Endothelial cell (in vitro differentiated cells): ENCODE results near the gene MOSPD2. TPM values are rescaled to one million over a fixed set of nuclear protein-coding genes. Genes with fewer than 3 reads are reported as not detected.

Source experiments
- DNase-seq: peaks from one replicate; pipeline ENCODE4 v3.0.0; 2021; ENCODE audit warnings: low spot score
- H3K27ac Mint-ChIP-seq: one replicate; pipeline ENCODE4 v1.8.0; 2021; ENCODE audit warnings: mixed read lengths, inconsistent platforms; ENCODE audit not compliant: unreplicated experiment
- H3K27me3 Mint-ChIP-seq: one replicate; pipeline ENCODE4 v1.8.0; 2021; ENCODE audit warnings: mild to moderate bottlenecking, moderate library complexity, mixed read lengths, inconsistent platforms; ENCODE audit not compliant: unreplicated experiment
- H3K36me3 Mint-ChIP-seq: one replicate; pipeline ENCODE4 v1.8.0; 2021; ENCODE audit warnings: mild to moderate bottlenecking, low read depth, mixed read lengths, inconsistent platforms; ENCODE audit not compliant: unreplicated experiment
- H3K4me1 Mint-ChIP-seq: one replicate; pipeline ENCODE4 v1.8.0; 2021; ENCODE audit warnings: mild to moderate bottlenecking, mixed read lengths, inconsistent platforms; ENCODE audit not compliant: unreplicated experiment
- H3K4me3 Mint-ChIP-seq: one replicate; pipeline ENCODE4 v1.8.0; 2021; ENCODE audit warnings: mild to moderate bottlenecking, mixed read lengths, inconsistent platforms; ENCODE audit not compliant: unreplicated experiment
- H3K9me3 Mint-ChIP-seq: one replicate; pipeline ENCODE4 v1.8.0; 2021; ENCODE audit warnings: mixed read lengths, inconsistent platforms; ENCODE audit not compliant: unreplicated experiment
- CTCF ChIP-seq: fragments of 200-600 bp; sonication (generic); IDR thresholded peaks from one replicate; pipeline ENCODE4 v1.5.0; 2021; ENCODE audit warnings: antibody characterized with exemption; ENCODE audit not compliant: unreplicated experiment
- total RNA-seq: library from RNA; stranded (reverse); fragmentation: NEBNext Ultra II Directional; extraction: Animal tissue kit (Norgen Biotek cat#: 25700); gene quantifications from one replicate; pipeline ENCODE4 v1.2.1, GENCODE V29; 2021; ENCODE audit not compliant: unreplicated experiment

MOSPD2 gene
- total RNA-seq, 1 donor from 2014 or later: 10.0 TPM

GRCh38 chrX:14926471-14926870 lies 53.2 kb downstream of the MOSPD2 start:
- peaks cover 2% of the 10 kb centered on the region for H3K27me3 Mint-ChIP-seq
- TF ChIP-seq CTCF: no peak
- H3K36me3 Mint-ChIP-seq: no peaks in the 10 kb centered on the region
- H3K4me3 Mint-ChIP-seq: no peak overlapping the region
- no peaks in the 10 kb centered on the region for H3K9me3 Mint-ChIP-seq
- no peak for DNase-seq
- H3K27ac Mint-ChIP-seq: no peak overlapping the region
- H3K4me1 Mint-ChIP-seq: peaks cover 15% of the 10 kb centered on the region

GRCh38 chrX:14927401-14927800 lies 54.2 kb downstream of the MOSPD2 start:
- no peak for TF ChIP-seq CTCF

GRCh38 chrX:14930663-14931062 lies 57.4 kb downstream of the MOSPD2 start:
- no peak for TF ChIP-seq CTCF
- DNase-seq: no peak
- Mint-ChIP-seq H3K9me3 (no peaks in the 10 kb centered on the region), H3K27ac (no peak overlapping the region), H3K36me3 (no peaks in the 10 kb centered on the region), H3K4me1 (peaks cover 4% of the 10 kb centered on the region), H3K27me3 (no peaks in the 10 kb centered on the region), H3K4me3 (no peak overlapping the region)

More at GRCh38 chrX:14927401-14927800, 54.2 kb downstream of the MOSPD2 start:
- H3K36me3 Mint-ChIP-seq: no peaks in the 10 kb centered on the region
- peaks cover 2% of the 10 kb centered on the region for H3K27me3 Mint-ChIP-seq
- H3K4me1 Mint-ChIP-seq: peaks cover 15% of the 10 kb centered on the region
- no peak overlapping the region for H3K27ac Mint-ChIP-seq
- no peak overlapping the region for H3K4me3 Mint-ChIP-seq
- H3K9me3 Mint-ChIP-seq: no peaks in the 10 kb centered on the region
- DNase-seq: no peak

- Mint-ChIP-seq H3K4me1 (no peaks in the 10 kb centered on the region), H3K27ac (no peak overlapping the region), H3K4me3 (no peak overlapping the region), H3K9me3 (no peaks in the 10 kb centered on the region), H3K36me3 (no peaks in the 10 kb centered on the region), H3K27me3 (no peaks in the 10 kb centered on the region)
- TF ChIP-seq CTCF: no peak
- DNase-seq: no peak
Measured at GRCh38 chrX:14932136-14932535, 58.9 kb downstream of the MOSPD2 start.

GRCh38 chrX:14934423-14934822 lies 61.2 kb downstream of the MOSPD2 start:
- no peaks in the 10 kb centered on the region for H3K9me3 Mint-ChIP-seq

More at GRCh38 chrX:14934423-14934822, 61.2 kb downstream of the MOSPD2 start:
- no peak for DNase-seq
- Mint-ChIP-seq H3K27ac (no peak overlapping the region), H3K4me1 (no peaks in the 10 kb centered on the region), H3K36me3 (no peaks in the 10 kb centered on the region), H3K4me3 (no peak overlapping the region), H3K27me3 (no peaks in the 10 kb centered on the region)
- no peak for TF ChIP-seq CTCF
